H9 (cell line): ENCODE measurements around the gene SOX15. TPM values are rescaled to one million over a fixed set of nuclear protein-coding genes. Genes with fewer than 3 reads are reported as not detected.

Experiments
- DNase-seq: peaks from one replicate; pipeline ENCODE4 v3.0.0-alpha.2; 2017
- H2AFZ ChIP-seq: one replicate; pipeline ENCODE4 v1.6.1; 2013; ENCODE audit warnings: mild to moderate bottlenecking, low read length, control low read depth, moderate library complexity
- H2AK5ac ChIP-seq: 2 replicates; pipeline ENCODE4 v1.6.1; 2013; ENCODE audit warnings: low read length, control low read depth, mixed read lengths; ENCODE audit not compliant: insufficient read length
- H2BK120ac ChIP-seq: one replicate; pipeline ENCODE4 v1.6.1; 2013; ENCODE audit warnings: low read depth, mild to moderate bottlenecking, low read length, control low read depth, inconsistent platforms; ENCODE audit not compliant: poor library complexity, severe bottlenecking
- H2BK12ac ChIP-seq: 2 replicates; pipeline ENCODE4 v1.6.1; 2013; ENCODE audit warnings: low read length, control low read depth, mixed read lengths, low read depth; ENCODE audit not compliant: insufficient read length
- H2BK15ac ChIP-seq: 2 replicates; pipeline ENCODE4 v1.6.1; 2013; ENCODE audit warnings: low read depth, low read length, control low read depth
- H2BK20ac ChIP-seq: one replicate; pipeline ENCODE4 v1.6.1; 2013; ENCODE audit warnings: low read depth, mild to moderate bottlenecking, low read length, control low read depth, inconsistent platforms; ENCODE audit not compliant: poor library complexity, severe bottlenecking
- H2BK5ac ChIP-seq: 2 replicates; pipeline ENCODE4 v1.6.1; 2013; ENCODE audit warnings: low read length, control low read depth, mixed read lengths; ENCODE audit not compliant: insufficient read length
- H3K14ac ChIP-seq: 2 replicates; pipeline ENCODE4 v1.6.1; 2013; ENCODE audit warnings: low read length, control low read depth; ENCODE audit not compliant: insufficient read depth
- H3K18ac ChIP-seq: 2 replicates; pipeline ENCODE4 v1.6.1; 2013; ENCODE audit warnings: low read depth, mild to moderate bottlenecking, mixed read lengths, low read length, control low read depth; ENCODE audit not compliant: insufficient read length
- H3K23ac ChIP-seq: 2 replicates; pipeline ENCODE4 v1.6.1; 2013; ENCODE audit warnings: low read length, control low read depth, mixed read lengths, low read depth; ENCODE audit not compliant: insufficient read length
- H3K23me2 ChIP-seq: 2 replicates; pipeline ENCODE4 v1.6.1; 2013; ENCODE audit warnings: low read depth, mild to moderate bottlenecking, mixed read lengths, low read length, control low read depth; ENCODE audit not compliant: insufficient read length, poor library complexity, severe bottlenecking
- H3K27ac ChIP-seq: 2 replicates; pipeline ENCODE4 v1.5.1; 2013; ENCODE audit warnings: low read length, control low read depth, mixed read lengths, low read depth; ENCODE audit not compliant: insufficient read length
- H3K27me3 ChIP-seq: 2 replicates; pipeline ENCODE4 v1.6.1; 2013; ENCODE audit warnings: low read length, control low read depth, inconsistent platforms; ENCODE audit not compliant: insufficient read depth
- H3K4ac ChIP-seq: 2 replicates; pipeline ENCODE4 v1.6.1; 2013; ENCODE audit warnings: low read depth, mild to moderate bottlenecking, control low read depth, inconsistent platforms, low read length, moderate library complexity
- H3K4me1 ChIP-seq: 2 replicates; pipeline ENCODE4 v1.6.1; 2013; ENCODE audit warnings: low read length, control low read depth, inconsistent platforms; ENCODE audit not compliant: insufficient read depth
- H3K4me2 ChIP-seq: 2 replicates; pipeline ENCODE4 v1.6.1; 2013; ENCODE audit warnings: low read length, control low read depth, mixed read lengths; ENCODE audit not compliant: insufficient read length, insufficient read depth
- H3K56ac ChIP-seq: 2 replicates; pipeline ENCODE4 v1.6.1; 2013; ENCODE audit warnings: low read depth, mild to moderate bottlenecking, mixed read lengths, low read length, control low read depth; ENCODE audit not compliant: insufficient read length
- H3K79me1 ChIP-seq: 2 replicates; pipeline ENCODE4 v1.6.1; 2013; ENCODE audit warnings: low read depth, mild to moderate bottlenecking, moderate library complexity, low read length, control low read depth, inconsistent platforms; ENCODE audit not compliant: insufficient read depth, poor library complexity, severe bottlenecking
- H3K79me2 ChIP-seq: 2 replicates; pipeline ENCODE4 v1.6.1; 2013; ENCODE audit warnings: low read length, control low read depth, inconsistent platforms; ENCODE audit not compliant: insufficient read depth
- H3K9ac ChIP-seq: 2 replicates; pipeline ENCODE4 v1.6.1; 2013; ENCODE audit warnings: low read length, control low read depth, mixed read lengths; ENCODE audit not compliant: insufficient read length; ENCODE audit errors: extremely low read depth
- H3K9me3 ChIP-seq: one replicate; pipeline ENCODE4 v1.6.1; 2013; ENCODE audit warnings: low read depth, low read length, inconsistent platforms; ENCODE audit not compliant: control insufficient read depth
- H3T11ph ChIP-seq: one replicate; pipeline ENCODE4 v1.6.1; 2013; ENCODE audit warnings: mild to moderate bottlenecking, low read length, control low read depth, inconsistent platforms
- H4K20me1 ChIP-seq: one replicate; pipeline ENCODE4 v1.6.1; 2013; ENCODE audit not compliant: control insufficient read depth, insufficient read length, insufficient read depth
- H4K5ac ChIP-seq: 2 replicates; pipeline ENCODE4 v1.6.1; 2013; ENCODE audit warnings: low read depth, mild to moderate bottlenecking, mixed read lengths, low read length, control low read depth; ENCODE audit not compliant: insufficient read length
- H4K8ac ChIP-seq: replicated peaks from 2 replicates; pipeline ENCODE4 v1.6.1; 2013; ENCODE audit warnings: low read length, control low read depth, mixed read lengths, low read depth; ENCODE audit not compliant: insufficient read length
- H4K91ac ChIP-seq: 2 replicates; pipeline ENCODE4 v1.6.1; 2013; ENCODE audit warnings: low read depth, mild to moderate bottlenecking, moderate library complexity, mixed read lengths, low read length, control low read depth; ENCODE audit not compliant: insufficient read length
- H3K27ac Mint-ChIP-seq, 3 experiments: 2 replicates in 2 of 3; 3 replicates in 1 of 3; pipeline ENCODE4 v1.8.0; 2020 to 2021; ENCODE audit warnings: mixed read lengths in 3 of 3, mild to moderate bottlenecking in 1 of 3, moderate library complexity in 1 of 3
- H3K27me3 Mint-ChIP-seq: 2 replicates; pipeline ENCODE4 v1.8.0; 2021; ENCODE audit warnings: low read depth, mild to moderate bottlenecking, moderate library complexity, mixed read lengths
- H3K36me3 Mint-ChIP-seq, 3 experiments: 2 replicates in 2 of 3; 3 replicates in 1 of 3; pipeline ENCODE4 v1.8.0; 2020 to 2021; ENCODE audit warnings: low read depth in 3 of 3, mixed read lengths in 3 of 3; ENCODE audit not compliant: insufficient read depth in 1 of 3
- H3K4me1 Mint-ChIP-seq, 2 experiments: 2 replicates each; pipeline ENCODE4 v1.8.0; 2020; ENCODE audit warnings: mixed read lengths in 2 of 2
- H3K4me3 Mint-ChIP-seq, 2 experiments: 2 replicates in 1 of 2; 3 replicates in 1 of 2; pipeline ENCODE4 v1.8.0; 2020 to 2021; ENCODE audit warnings: mild to moderate bottlenecking in 2 of 2, mixed read lengths in 2 of 2, moderate library complexity in 1 of 2
- H3K9me3 Mint-ChIP-seq, 2 experiments: 2 replicates in 1 of 2; 3 replicates in 1 of 2; pipeline ENCODE4 v1.8.0; 2020; ENCODE audit warnings: mild to moderate bottlenecking in 2 of 2, mixed read lengths in 2 of 2, moderate library complexity in 1 of 2
- CTCF ChIP-seq: fragments of 200-600 bp; sonication (generic); conservative IDR thresholded peaks from 3 replicates; pipeline ENCODE4 v1.8.0; 2021; ENCODE audit warnings: antibody characterized with exemption, mild to moderate bottlenecking
- WGBS: extraction: QIAGEN DNeasy Blood & Tissue Kit; methylation state at CpG from one replicate; pipeline ENCODE4 v1.1.7; 2013; ENCODE audit warnings: missing lambda C conversion rate, low lambda C conversion rate, mixed read lengths; ENCODE audit not compliant: insufficient read length; ENCODE audit errors: extremely low coverage; 5-methylcytosine and 5-hydroxymethylcytosine counted together
- total RNA-seq: library from RNA; stranded (reverse); gene quantifications from 2 replicates; pipeline ENCODE4 v1.2.1, GENCODE V29; 2021

The SOX15 gene
- total RNA-seq, 1 experiment from 2014 or later: 7.7 TPM

GRCh38 chr17:7572588-7573323, 17.1 kb downstream of the SOX15 start:
- Histone ChIP-seq H3K18ac (peak overlapping the region; percentile 90), H2BK120ac (peak overlapping the region; percentile 61), H2AFZ (no peak overlapping the region), H3K4ac (peak overlapping the region; percentile 64; the same call in 1 of the 2 replicates), H3K79me1 (peaks cover 2% of the 10 kb centered on the region), H3K79me2 (peaks cover 21% of the 10 kb centered on the region; the same call in 1 of the 2 replicates), H3K27ac (peak overlapping the region; percentile 31), H2BK20ac (no peak overlapping the region), H2BK12ac (no peak overlapping the region), H3K14ac (peak overlapping the region; percentile 96), H4K91ac (peak overlapping the region; percentile 60), H4K20me1 (no peaks in the 10 kb centered on the region), H3K27me3 (no peaks in the 10 kb centered on the region), H2BK15ac (no peak overlapping the region), H3K9me3 (no peaks in the 10 kb centered on the region), H3K4me1 (peaks cover 4% of the 10 kb centered on the region; the same call in 1 of the 2 replicates), H3K4me2 (peak overlapping the region; percentile 88), H4K8ac (no peak overlapping the region), H3K23ac (no peak overlapping the region), H4K5ac (no peak overlapping the region), H3K56ac (no peak overlapping the region), H2AK5ac (no peak overlapping the region), H3K9ac (peak overlapping the region; percentile 96), H2BK5ac (peak overlapping the region; percentile 10), H3K23me2 (peaks cover 5% of the 10 kb centered on the region), H3T11ph (no peak overlapping the region)
- Mint-ChIP-seq H3K27ac (peak overlapping the region; percentile 98 to 100 (median 99)), H3K4me3 (peak overlapping the region; percentile 98), H3K4me1 (peaks cover 35% of the 10 kb centered on the region in 2 experiments), H3K9me3 (peaks cover 3 to 7% of the 10 kb centered on the region in 2 experiments; a peak in 3 of 5 replicates), H3K27me3 (peaks cover 10% of the 10 kb centered on the region), H3K36me3 (peaks cover 65 to 89% (median 80%) of the 10 kb centered on the region in 3 experiments)
- TF ChIP-seq CTCF: no peak
- DNase-seq: peak; percentile 100
- no CpG with 5 or more reads among the region's 73 CpGs for WGBS
